Measurements from ENCODE around the gene CLEC12A. TPM values are rescaled to one million over a fixed set of nuclear protein-coding genes. Genes with fewer than 3 reads are reported as not detected.

CLEC12A gene
- total RNA-seq, 2 donors from 2014 or later = 0.99 TPM; not detected in 1

- 42% methylated on average over 1 of the region's 1 CpG for WGBS, 2 donors
- Histone ChIP-seq H3K27ac (no peak overlapping the region), H3K27me3 (no peaks in the 10 kb centered on the region), H3K4me3 (no peak overlapping the region), H3K4me1 (no peaks in the 10 kb centered on the region), H3K9me3 (no peaks in the 10 kb centered on the region), H3K36me3 (replicated peaks in 1 of 2; ENCODE audit: insufficient read depth in 1 of 2, low read depth in 2 of 2) (no peaks in the 10 kb centered on the region)
- no peak for TF ChIP-seq POLR2A (IDR thresholded peaks at IDR 0.05)
- TF ChIP-seq, protein P1, sequence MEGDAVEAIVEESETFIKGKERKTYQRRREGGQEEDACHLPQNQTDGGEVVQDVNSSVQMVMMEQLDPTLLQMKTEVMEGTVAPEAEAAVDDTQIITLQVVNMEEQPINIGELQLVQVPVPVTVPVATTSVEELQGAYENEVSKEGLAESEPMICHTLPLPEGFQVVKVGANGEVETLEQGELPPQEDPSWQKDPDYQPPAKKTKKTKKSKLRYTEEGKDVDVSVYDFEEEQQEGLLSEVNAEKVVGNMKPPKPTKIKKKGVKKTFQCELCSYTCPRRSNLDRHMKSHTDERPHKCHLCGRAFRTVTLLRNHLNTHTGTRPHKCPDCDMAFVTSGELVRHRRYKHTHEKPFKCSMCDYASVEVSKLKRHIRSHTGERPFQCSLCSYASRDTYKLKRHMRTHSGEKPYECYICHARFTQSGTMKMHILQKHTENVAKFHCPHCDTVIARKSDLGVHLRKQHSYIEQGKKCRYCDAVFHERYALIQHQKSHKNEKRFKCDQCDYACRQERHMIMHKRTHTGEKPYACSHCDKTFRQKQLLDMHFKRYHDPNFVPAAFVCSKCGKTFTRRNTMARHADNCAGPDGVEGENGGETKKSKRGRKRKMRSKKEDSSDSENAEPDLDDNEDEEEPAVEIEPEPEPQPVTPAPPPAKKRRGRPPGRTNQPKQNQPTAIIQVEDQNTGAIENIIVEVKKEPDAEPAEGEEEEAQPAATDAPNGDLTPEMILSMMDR (IDR thresholded peaks at IDR 0.05) = peak in 4 of 7 experiments; percentile 14 to 51 (median 28)
- ATAC-seq = no peak
- intact Hi-C loops (cut with DNase I) = no loop called here
- DNase-seq = no peak
Observed at GRCh38 chr12:10033783-10034545, 62.8 kb downstream of the CLEC12A start.

Other genes starting within 250 kb of the CLEC12A start
- gene CLECL1, start 238.3 kb upstream of the CLEC12A start, total RNA-seq = not detected
- 1 to 10 TPM; 3.1 to 4.0 TPM for gene CD69, start 210.5 kb upstream of the CLEC12A start, total RNA-seq
- gene KLRF1, start 143.9 kb upstream of the CLEC12A start, total RNA-seq = not detected
- 1 to 10 TPM in 1 of 2 donors, under 1 TPM in 1; 0.66 to 4.2 TPM for gene CLEC2B, start 102.1 kb upstream of the CLEC12A start, total RNA-seq
- gene KLRF2, start 89.9 kb upstream of the CLEC12A start, total RNA-seq = not detected
- not detected for gene CLEC2A, start 39.0 kb upstream of the CLEC12A start, total RNA-seq
- gene CLEC1B, start 27.7 kb downstream of the CLEC12A start, total RNA-seq = not detected
- not detected for gene CLEC12B, start 39.2 kb downstream of the CLEC12A start, total RNA-seq
- gene CLEC9A, start 59.3 kb downstream of the CLEC12A start, total RNA-seq = under 1 TPM in 1 of 2 donors, not detected in 1; 0.26 TPM
- gene CLEC1A, start 127.6 kb downstream of the CLEC12A start, total RNA-seq = 1 to 10 TPM; 1.3 to 2.6 TPM
- gene CLEC7A, start 158.8 kb downstream of the CLEC12A start, total RNA-seq = 1 to 10 TPM in 1 of 2 donors, not detected in 1; 5.7 TPM
- 1 to 10 TPM in 1 of 2 donors, under 1 TPM in 1; 0.66 to 5.7 TPM for gene OLR1, start 200.7 kb downstream of the CLEC12A start, total RNA-seq
- gene TMEM52B, start 207.6 kb downstream of the CLEC12A start, total RNA-seq = under 1 TPM in 1 of 2 donors, not detected in 1; 0.26 TPM
- 10 to 100 TPM; 51.4 to 86.9 TPM for gene GABARAPL1, start 241.5 kb downstream of the CLEC12A start, total RNA-seq